ENCODE measurements around the gene CMSS1.

DNA sequence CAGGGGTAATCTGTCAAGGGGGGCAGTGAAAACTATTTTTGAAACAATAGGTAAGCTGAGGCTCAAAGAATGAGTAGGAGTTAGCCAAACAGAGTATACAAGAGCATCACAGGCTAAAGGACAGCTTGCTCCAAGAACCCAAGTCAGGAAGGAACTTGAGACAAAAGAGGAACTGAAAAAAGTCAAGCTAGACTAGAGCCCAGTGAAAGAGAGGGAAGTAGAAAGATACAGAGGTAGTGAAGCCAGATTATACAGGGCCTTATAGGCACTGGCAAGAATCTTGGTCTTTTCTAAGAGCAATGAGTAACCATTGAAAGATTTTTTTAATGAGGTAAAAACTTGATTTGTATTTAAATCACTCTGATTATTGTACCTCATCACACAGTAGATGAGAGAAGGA, 226.7 kb downstream of the CMSS1 start:
- TF ChIP-seq EZH2 (IDR thresholded peaks at IDR 0.05; ENCODE audit: borderline replicate concordance, insufficient read depth, low read depth, low read length, poor library complexity, severe bottlenecking): no peak
- TF ChIP-seq, protein P1, sequence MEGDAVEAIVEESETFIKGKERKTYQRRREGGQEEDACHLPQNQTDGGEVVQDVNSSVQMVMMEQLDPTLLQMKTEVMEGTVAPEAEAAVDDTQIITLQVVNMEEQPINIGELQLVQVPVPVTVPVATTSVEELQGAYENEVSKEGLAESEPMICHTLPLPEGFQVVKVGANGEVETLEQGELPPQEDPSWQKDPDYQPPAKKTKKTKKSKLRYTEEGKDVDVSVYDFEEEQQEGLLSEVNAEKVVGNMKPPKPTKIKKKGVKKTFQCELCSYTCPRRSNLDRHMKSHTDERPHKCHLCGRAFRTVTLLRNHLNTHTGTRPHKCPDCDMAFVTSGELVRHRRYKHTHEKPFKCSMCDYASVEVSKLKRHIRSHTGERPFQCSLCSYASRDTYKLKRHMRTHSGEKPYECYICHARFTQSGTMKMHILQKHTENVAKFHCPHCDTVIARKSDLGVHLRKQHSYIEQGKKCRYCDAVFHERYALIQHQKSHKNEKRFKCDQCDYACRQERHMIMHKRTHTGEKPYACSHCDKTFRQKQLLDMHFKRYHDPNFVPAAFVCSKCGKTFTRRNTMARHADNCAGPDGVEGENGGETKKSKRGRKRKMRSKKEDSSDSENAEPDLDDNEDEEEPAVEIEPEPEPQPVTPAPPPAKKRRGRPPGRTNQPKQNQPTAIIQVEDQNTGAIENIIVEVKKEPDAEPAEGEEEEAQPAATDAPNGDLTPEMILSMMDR (IDR thresholded peaks at IDR 0.05): no peak

Data from B cell (primary cell).